Hematopoietic multipotent progenitor cell treated with erythropoietin and hydrocortisone succinate and interleukin-3 and kit ligand, for 6 days (in vitro differentiated cells): ENCODE results near the gene AURKB.

ENCODE experiments used
- DNase-seq: peaks from one replicate; pipeline ENCODE4 v3.0.0-alpha.2; 2015

AURKB gene

GRCh38 chr17:8160741-8161221, 49.6 kb downstream of the AURKB start:
- no peak for DNase-seq

GRCh38 chr17:8160224-8160577, 50.2 kb downstream of the AURKB start:
- no peak for DNase-seq

GRCh38 chr17:8159459-8160223, 50.7 kb downstream of the AURKB start:
- no peak for DNase-seq

- no peak for DNase-seq
These were observed 51.4 kb downstream of the AURKB start for GRCh38 chr17:8159032-8159400.

- peak; percentile 96 for DNase-seq
These were observed 51.9 kb downstream of the AURKB start for GRCh38 chr17:8158267-8159031.

GRCh38 chr17:8156246-8156992, 54.0 kb downstream of the AURKB start:
- DNase-seq, result peak; percentile 100

GRCh38 chr17:8155996-8156245, 54.5 kb downstream of the AURKB start:
- DNase-seq, result no peak

GRCh38 chr17:8155231-8155995, 55.0 kb downstream of the AURKB start:
- DNase-seq, result peak; percentile 33
